ENCODE measurements around the gene TMEM74B.
"Not testable (repeated sequence)": the region's sequence is repeated elsewhere in the genome, so short reads cannot be mapped to it uniquely, and the experiment has no call there.

Gene TMEM74B

GRCh38 chr20:1150218-1150617, 34.6 kb downstream of the TMEM74B start:
- Histone ChIP-seq H3K27ac (ENCODE audit: extremely low read depth, low read depth, low read length) (no peak overlapping the region), H3K9me3 (ENCODE audit: control insufficient read depth, insufficient read depth, low read depth, low read length) (no peaks in the 10 kb centered on the region), H3K36me3 (ENCODE audit: control insufficient read depth in 2 of 2, insufficient read depth in 1 of 2, low read length in 2 of 2) (peaks cover 8 to 64% of the 10 kb centered on the region in 2 experiments), H3K4me1 (ENCODE audit: control insufficient read depth, insufficient read depth, low read length) (no peaks in the 10 kb centered on the region), H3K4me3 (ENCODE audit: low read depth, low read length) (no peak overlapping the region)
- POLR2A ChIA-PET, result no interaction called here
- CTCF ChIA-PET, result no interaction called here
- TF ChIP-seq ATF2 (tag by site-specific recombination; IDR thresholded peaks at IDR 0.05; ENCODE audit: low read depth) (no peak), SCRT2 (tag by site-specific recombination; IDR thresholded peaks at IDR 0.05) (peak; percentile 61), AEBP2 (tag by site-specific recombination; IDR thresholded peaks at IDR 0.05; ENCODE audit: borderline replicate concordance) (no peak), ZNF585B (tag by site-specific recombination; IDR thresholded peaks at IDR 0.05) (no peak), ZFHX2 (tag by site-specific recombination; conservative IDR thresholded peaks at IDR 0.05) (peak; percentile 30), ZNF629 (tag by site-specific recombination; IDR thresholded peaks at IDR 0.05) (0 out of 2 replicates have a peak, but pooled peaks have one; percentile 27), ZNF670 (tag by site-specific recombination; IDR thresholded peaks at IDR 0.05; ENCODE audit: low read depth) (no peak)

- CTCF ChIA-PET; H3K4me3 ChIP-seq (ENCODE audit: low read depth, low read length); POLR2A ChIA-PET; H3K4me1 ChIP-seq (ENCODE audit: control insufficient read depth, insufficient read depth, low read length); H3K27ac ChIP-seq (ENCODE audit: extremely low read depth, low read depth, low read length); H3K9me3 ChIP-seq (ENCODE audit: control insufficient read depth, insufficient read depth, low read depth, low read length): not testable (repeated sequence)
- peaks cover 10 to 61% of the 10 kb centered on the region in 2 experiments for H3K36me3 ChIP-seq (ENCODE audit: control insufficient read depth in 2 of 2, insufficient read depth in 1 of 2, low read length in 2 of 2)
Measured at GRCh38 chr20:1149812-1150211, 35.0 kb downstream of the TMEM74B start.

- Histone ChIP-seq H3K4me3 (ENCODE audit: low read depth, low read length) (no peak overlapping the region), H3K27ac (ENCODE audit: extremely low read depth, low read depth, low read length) (no peak overlapping the region), H3K9me3 (ENCODE audit: control insufficient read depth, insufficient read depth, low read depth, low read length) (no peaks in the 10 kb centered on the region), H3K4me1 (ENCODE audit: control insufficient read depth, insufficient read depth, low read length) (no peaks in the 10 kb centered on the region), H3K36me3 (ENCODE audit: control insufficient read depth in 2 of 2, insufficient read depth in 1 of 2, low read length in 2 of 2) (peaks cover 19 to 41% of the 10 kb centered on the region in 2 experiments)
- ChIA-PET CTCF (no interaction called here), POLR2A (interaction anchor here (1.2 kb wide), 1 partner anchor 38 kb away, joined by 4 read pairs; no protein-coding TSS in a partner anchor)
- TF ChIP-seq ZNF513 (tag by site-specific recombination; IDR thresholded peaks at IDR 0.05) (peak; percentile 94), ZNF133 (tag by site-specific recombination; IDR thresholded peaks at IDR 0.05) (no peak), ZNF292 (tag by site-specific recombination; IDR thresholded peaks at IDR 0.05; ENCODE audit: borderline replicate concordance, low read depth) (no peak), KLF1 (tag by site-specific recombination; IDR thresholded peaks at IDR 0.05) (no peak), SP7 (tag by site-specific recombination; IDR thresholded peaks at IDR 0.05) (no peak), HOXA7 (CRISPR knock-in tag; IDR thresholded peaks at IDR 0.05; ENCODE audit: borderline replicate concordance) (no peak), ZNF677 (tag by site-specific recombination; IDR thresholded peaks at IDR 0.05) (no peak)
Measured at GRCh38 chr20:1146957-1147356, 37.8 kb downstream of the TMEM74B start.
